GM12892 (cell line): ENCODE data around the gene BDNF.

ENCODE experiments used
- POLR2AphosphoS5 ChIP-seq: IDR thresholded peaks from 2 replicates; pipeline ENCODE4 v1.6.1; 2011; ENCODE audit warnings: low read depth, low read length, control low read depth
- TAF1 ChIP-seq: IDR thresholded peaks from 2 replicates; pipeline ENCODE4 v1.6.1; 2011; ENCODE audit warnings: low read depth, mild to moderate bottlenecking, control low read depth, low read length, borderline replicate concordance

- TF ChIP-seq TAF1 (no peak), POLR2AphosphoS5 (no peak)
Measured at GRCh38 chr11:27718863-27719545, 18.7 kb upstream of the BDNF start.
